NCI-H1694 (cell line): Measurements from ENCODE around the gene DMRT3.
"Not testable (repeated sequence)": the region's sequence is repeated elsewhere in the genome, so short reads cannot be mapped to it uniquely, and the experiment has no call there.

Experiments
- DNase-seq: peaks from one replicate; lab custom pipeline; 2025; lab: John Stamatoyannopoulos, UW

DMRT3 gene

GRCh38 chr9:971901-972500 lies 4.5 kb upstream of the DMRT3 start:
- no peak for DNase-seq

- DNase-seq = no peak
These were observed 3.8 kb upstream of the DMRT3 start for GRCh38 chr9:972501-973294.

- DNase-seq = no peak
These were observed 3.1 kb upstream of the DMRT3 start for GRCh38 chr9:973295-973834.

DNA sequence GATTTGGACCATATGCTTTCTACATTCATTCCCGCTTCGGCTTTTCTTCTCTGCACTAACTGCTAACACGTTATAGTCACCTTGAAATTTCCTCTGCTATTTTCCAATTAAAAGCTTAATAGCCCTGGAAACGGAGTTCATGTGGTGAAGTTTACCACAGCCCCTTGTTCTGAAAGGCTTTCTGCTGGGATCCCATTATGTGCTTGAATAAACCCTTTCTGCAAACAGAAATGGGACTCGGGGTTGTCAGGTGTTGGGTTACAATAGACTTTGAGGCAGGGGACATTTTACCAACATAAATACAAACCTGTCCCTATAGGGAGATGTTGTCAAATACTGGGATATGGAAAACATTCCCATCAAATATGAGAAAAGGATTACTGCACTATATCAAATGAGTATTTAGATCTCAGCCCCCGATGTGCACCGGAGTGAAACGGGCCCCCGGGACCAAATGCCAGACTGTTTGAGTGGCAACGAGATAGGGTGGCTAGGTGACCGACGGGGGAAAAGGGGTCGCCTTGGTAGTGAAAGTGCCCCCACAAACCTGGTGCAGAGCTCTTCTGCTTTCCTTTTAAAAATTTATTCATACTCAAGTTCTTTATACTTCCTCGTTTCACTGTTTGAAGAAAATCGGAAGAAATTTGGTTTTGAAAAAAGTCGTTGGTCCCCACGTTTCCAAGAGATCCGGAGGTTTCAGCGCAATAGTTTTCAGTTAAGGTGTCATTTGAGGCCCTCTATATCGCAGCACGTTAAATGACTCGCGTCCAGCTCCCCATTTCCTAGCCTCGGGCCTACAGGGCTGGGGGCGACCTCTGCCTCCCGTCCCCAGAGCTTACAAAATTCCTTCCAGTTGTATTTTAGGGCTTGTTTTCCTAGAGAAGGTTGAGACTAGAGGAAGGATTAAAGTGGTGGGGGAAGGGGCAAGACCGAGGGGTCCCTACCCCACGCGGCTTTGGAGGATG lies 2.1 kb upstream of the DMRT3 start:
- no peak for DNase-seq

DNA sequence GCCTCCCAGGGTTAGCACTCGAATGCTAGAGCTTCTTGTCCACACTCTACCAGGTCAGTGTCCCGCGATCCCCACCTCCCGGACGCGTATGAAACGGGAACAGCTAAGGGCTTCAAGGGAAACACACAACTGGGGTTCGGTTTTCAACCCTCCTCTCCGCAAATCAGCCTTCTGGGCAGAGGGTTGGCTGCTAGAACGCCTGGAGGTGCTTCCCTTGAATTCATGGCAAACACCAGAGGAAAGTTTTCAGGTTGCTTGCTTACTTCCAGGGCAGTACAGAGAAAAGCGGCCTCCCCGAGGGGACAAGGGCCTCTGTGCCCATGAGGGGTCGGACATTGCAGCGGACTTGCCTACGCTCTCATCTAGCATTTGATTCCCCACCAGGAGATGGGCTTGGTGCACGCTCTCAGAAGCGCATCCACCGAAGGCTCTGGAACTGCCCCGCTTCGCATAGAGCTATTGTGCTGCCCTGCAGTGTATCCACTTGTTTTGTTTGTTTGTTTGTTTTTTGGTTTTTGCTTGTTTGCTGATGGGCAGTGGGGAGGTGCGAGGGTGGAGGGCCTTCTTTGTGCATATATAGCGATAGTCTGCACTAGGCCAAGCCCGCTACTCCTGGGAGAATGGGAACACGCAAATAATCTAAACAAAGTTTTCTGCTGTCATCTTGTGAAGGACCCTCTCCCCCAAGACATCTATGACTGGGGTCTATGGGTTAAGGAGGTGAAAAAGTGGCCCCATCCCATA lies 1.3 kb upstream of the DMRT3 start:
- DNase-seq = no peak

DNA sequence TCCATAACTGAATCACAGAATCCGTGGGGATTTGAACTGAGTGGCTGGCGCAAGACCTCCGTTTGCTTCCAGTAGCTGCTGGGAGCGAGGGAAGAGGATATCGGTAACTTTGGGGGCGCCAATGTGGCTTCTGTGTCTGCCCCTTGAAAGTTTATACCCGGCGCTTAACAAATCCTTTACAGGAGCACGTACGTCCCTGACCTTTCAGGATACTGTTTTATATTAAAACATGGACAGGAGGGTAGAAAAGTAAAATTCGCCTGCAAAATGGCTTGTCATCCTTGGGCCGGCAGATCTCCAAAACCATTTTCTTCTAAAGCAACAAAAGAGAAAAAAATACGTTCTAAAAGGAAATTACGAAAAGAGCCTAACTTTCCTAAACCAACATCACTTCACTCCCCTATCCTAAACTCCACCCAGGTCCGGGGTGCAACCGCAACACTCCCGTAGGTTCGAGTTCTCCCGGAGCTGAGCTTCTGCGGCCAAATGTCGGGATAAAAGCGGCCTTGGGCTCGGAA lies 656 bp upstream of the DMRT3 start:
- DNase-seq = no peak

GRCh38 chr9:976943-977837 lies 735 bp downstream of the DMRT3 start:
- DNase-seq = no peak

DNA sequence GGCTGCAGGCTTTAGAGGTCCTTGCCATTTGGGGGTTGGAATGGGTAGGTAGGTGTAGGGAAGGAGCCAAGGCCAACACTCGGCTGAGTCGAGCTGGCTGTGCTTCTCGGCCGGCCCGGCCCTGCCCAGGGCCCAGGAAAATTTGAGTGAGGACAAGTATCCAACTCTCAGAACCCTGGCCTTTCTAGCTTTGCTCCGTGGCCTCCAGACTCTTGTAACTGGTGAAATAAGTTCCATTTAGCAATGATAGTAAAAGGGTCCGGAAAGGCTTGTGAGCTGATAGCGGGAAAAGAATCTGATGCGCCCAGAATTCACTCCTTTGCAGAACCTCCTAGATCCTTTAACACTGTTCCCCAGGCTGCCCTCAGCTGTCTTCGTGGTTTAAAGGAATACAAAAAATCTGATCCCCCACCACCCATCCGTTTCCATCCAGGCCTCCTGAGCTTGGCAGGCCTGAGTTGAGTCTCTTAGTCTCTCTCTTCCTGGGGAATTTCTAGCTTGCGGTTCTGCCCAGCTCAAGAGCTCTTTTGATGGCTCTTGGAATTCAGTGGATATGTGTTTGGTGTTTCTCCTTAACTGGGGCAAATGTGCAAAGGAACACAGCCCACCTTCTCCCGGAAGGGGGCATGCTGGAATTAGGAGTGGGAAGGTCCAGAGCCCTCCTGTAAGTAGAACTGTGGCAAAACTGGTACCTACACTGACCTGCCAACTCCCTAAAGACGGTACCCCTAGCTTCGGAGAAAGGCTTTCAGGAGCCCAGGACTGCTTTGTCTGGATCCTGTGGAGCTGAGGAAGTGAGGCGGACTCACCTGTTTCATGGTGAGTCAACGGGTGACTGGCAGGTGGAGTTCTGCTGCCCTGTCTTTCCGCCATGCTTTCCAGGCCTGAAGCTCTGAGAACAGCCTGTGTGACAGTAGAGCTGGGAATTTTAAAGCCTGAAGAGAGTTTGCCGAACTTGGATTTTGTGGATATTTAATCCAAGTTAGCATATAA lies 1.7 kb downstream of the DMRT3 start:
- DNase-seq = no peak

GRCh38 chr9:979983-980382 lies 3.5 kb downstream of the DMRT3 start:
- DNase-seq = no peak

DNA sequence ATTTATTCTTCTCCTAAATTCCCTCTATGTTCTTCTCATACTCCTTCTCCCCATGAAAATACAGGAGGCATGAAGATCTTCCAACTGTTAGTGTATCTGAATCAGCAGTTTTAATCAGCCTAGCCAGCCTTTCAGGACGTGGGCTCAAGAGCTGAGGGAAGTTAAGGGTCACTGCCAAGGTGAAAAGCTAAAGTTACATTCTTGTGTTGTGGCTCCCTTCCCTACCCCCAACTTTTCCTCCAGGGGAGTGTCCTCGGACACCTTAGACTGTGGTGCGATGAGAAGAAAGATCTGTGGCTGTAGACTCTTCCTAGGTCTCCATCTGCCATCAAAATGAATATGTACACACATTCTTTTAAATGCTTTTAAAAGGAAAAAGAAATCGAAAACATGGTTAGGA lies 4.2 kb downstream of the DMRT3 start:
- no peak for DNase-seq

DNA sequence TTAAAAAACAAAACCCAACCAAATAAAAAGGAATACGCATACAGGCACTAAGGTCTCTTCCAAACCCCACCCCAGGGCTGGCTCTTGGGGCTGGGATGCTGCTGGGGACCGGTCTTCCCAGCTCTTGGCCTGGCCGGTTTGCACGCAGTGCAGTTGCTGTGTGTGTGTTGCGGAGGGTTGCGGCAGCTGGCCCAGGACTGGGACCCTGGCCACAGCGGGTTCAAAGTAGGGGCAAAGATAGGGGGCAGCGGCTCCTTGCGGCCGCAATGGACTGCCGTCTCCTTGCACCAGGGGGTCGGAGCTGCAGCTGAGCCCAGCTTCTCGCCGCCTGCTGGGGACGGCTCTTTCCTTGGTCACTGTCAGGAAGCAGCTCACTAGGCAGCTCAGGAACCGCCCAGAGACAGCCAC lies 5.0 kb downstream of the DMRT3 start:
- DNase-seq = no peak

DNA sequence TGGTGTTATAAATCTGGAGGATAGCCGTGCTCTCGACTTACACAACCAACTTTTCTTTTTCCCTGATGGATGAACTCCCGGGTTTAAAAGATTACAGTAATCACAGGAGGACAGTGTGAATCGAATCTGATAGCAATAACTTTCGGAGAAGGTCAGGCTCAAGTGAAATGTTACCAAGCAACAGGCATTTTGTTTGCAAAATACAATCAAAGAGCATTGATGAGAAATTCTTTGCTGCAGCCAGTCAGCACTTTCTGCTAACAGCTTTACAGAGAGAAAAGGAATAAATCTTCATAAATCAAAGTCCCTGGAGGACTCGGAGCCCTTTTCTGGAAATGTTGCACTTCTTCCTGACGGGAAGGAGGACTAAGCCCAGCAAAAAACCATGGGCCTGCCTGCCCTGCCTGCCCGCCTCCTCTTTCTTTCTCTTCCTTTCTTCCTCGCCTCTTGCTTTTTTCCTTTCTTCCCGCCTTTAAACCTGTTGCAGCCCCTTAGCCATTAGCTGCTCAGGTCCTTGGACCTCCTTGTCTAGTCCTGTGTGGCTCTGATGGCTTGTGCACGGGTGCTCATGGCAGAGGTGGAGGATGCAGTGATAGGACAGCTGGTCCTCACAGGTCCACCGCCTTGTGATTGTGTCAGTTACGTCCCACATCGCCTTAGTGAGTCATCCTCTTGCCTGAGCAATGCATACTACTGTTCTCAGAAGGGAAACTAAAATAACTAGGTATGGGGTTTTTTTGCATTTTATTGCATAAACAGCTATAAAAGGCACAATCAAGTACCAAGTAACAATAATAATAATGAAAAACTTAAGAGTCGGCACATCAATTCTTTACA lies 6.2 kb downstream of the DMRT3 start:
- DNase-seq = no peak

GRCh38 chr9:994005-994404 lies 17.6 kb downstream of the DMRT3 start:
- no peak for DNase-seq

DNA sequence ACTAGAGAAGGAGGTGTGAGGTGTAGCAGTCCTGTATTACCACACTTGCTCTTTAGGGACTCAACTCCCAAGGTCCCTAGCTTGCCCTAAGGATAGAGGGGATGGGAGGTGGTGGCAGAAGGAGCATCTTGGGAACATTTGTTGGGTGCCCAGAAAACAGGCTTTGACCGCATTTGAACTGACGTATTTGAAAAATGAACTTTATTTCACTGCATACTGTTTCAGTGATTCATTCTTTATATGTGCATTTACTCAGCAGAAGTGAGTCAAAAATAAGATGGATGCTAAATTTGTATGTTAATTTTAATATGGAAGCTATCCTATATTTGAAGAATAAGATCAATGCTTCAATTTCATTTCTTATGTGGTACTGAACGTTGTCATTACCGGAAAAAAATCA lies 18.7 kb downstream of the DMRT3 start:
- DNase-seq = no peak

- no peak for DNase-seq
These were observed 19.3 kb downstream of the DMRT3 start for GRCh38 chr9:995781-996180.

DNA sequence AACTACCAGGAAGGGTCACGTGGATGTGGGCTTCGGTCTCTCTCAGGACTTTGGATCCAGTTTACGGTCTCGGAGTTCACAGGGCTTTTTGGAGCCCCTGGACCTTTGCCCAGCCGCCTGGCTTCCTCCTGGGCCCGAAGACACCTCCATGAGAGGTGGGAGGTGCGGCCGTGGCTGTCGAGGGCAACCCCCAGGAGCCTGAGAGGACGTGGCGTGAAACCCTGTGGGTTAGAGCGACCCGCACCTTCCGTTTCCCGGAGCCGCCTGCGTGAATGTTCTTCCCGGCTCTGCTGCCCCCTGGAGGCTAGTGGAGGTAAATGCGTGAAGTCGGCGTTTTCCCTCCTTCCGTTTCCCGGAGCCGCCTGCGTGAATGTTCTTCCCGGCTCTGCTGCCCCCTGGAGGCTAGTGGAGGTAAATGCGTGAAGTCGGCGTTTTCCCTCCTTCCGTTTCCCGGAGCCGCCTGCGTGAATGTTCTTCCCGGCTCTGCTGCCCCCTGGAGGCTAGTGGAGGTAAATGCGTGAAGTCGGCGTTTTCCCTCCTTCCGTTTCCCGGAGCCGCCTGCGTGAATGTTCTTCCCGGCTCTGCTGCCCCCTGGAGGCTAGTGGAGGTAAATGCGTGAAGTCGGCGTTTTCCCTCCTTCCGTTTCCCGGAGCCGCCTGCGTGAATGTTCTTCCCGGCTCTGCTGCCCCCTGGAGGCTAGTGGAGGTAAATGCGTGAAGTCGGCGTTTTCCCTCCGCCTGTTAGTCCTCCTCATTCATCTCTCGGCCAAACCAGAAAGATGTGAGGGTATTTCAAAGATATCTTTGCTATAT lies 22.1 kb downstream of the DMRT3 start:
- not testable (repeated sequence) for DNase-seq

GRCh38 chr9:1001838-1002237 lies 25.4 kb downstream of the DMRT3 start:
- no peak for DNase-seq
